HEK293 (cell line): ENCODE results near the gene DSCAML1.

ENCODE experiments used
- CTCF ChIA-PET: fragments of 350-600 bp; formaldehyde crosslinking; extraction: SDS; loops from one replicate; lab custom pipeline; 2021; ENCODE audit warnings: antibody characterized with exemption; lab: Yijun Ruan, JAX
- POLR2A ChIA-PET: fragments of 300-600 bp; formaldehyde crosslinking; extraction: SDS; loops from one replicate; lab custom pipeline; 2020; ENCODE audit warnings: antibody characterized with exemption, inconsistent platforms; lab: Yijun Ruan, JAX
- H3K27ac ChIP-seq: fragments of 200-500 bp; sonication (Bioruptor generic); 2 replicates; pipeline ENCODE4 v1.5.1; 2014; ENCODE audit warnings: low read depth, low read length, control low read depth, inconsistent platforms; ENCODE audit errors: extremely low read depth
- H3K36me3 ChIP-seq, 2 experiments: fragments of 200-500 bp in 1 of 2; sonication (Bioruptor generic) in 1 of 2; 1 replicate in 1 of 2; 2 replicates in 1 of 2; pipeline ENCODE4 v1.5.1; 2014 to 2017; ENCODE audit warnings: inconsistent platforms in 2 of 2, low read length in 2 of 2; ENCODE audit not compliant: control insufficient read depth in 2 of 2, insufficient read depth in 1 of 2
- H3K4me1 ChIP-seq: fragments of 200-500 bp; sonication (Bioruptor generic); 2 replicates; pipeline ENCODE4 v1.5.1; 2014; ENCODE audit warnings: mild to moderate bottlenecking, low read length, inconsistent platforms; ENCODE audit not compliant: control insufficient read depth, insufficient read depth
- H3K4me3 ChIP-seq: 2 replicates; pipeline ENCODE4 v1.5.1; 2011; ENCODE audit warnings: low read depth, mild to moderate bottlenecking, control low read depth, low read length, moderate library complexity
- H3K9me3 ChIP-seq: fragments of 200-500 bp; sonication (Bioruptor generic); 2 replicates; pipeline ENCODE4 v1.5.1; 2014; ENCODE audit warnings: low read depth, low read length, inconsistent platforms; ENCODE audit not compliant: control insufficient read depth, insufficient read depth
- GLIS1 ChIP-seq: fragments of 450-650 bp; formaldehyde crosslinking; IDR thresholded peaks from 2 replicates; pipeline ENCODE4 v1.5.1; 2016; ENCODE audit warnings: missing biosample characterization, missing genetic modification characterization
- KLF1 ChIP-seq: fragments of 450-650 bp; formaldehyde crosslinking; IDR thresholded peaks from 2 replicates; pipeline ENCODE4 v1.5.1; 2016; ENCODE audit warnings: missing biosample characterization, missing genetic modification characterization
- REPIN1 ChIP-seq: fragments of 450-650 bp; formaldehyde crosslinking; IDR thresholded peaks from 2 replicates; pipeline ENCODE4 v1.5.1; 2017; ENCODE audit warnings: missing biosample characterization, missing genetic modification characterization, low read depth
- SP7 ChIP-seq: fragments of 450-650 bp; formaldehyde crosslinking; IDR thresholded peaks from 2 replicates; pipeline ENCODE4 v1.5.1; 2016; ENCODE audit warnings: missing biosample characterization, missing genetic modification characterization
- ZFHX2 ChIP-seq: fragments of 450-650 bp; formaldehyde crosslinking; conservative IDR thresholded peaks from 2 replicates; pipeline ENCODE4 v1.5.1; 2016; ENCODE audit warnings: missing biosample characterization, missing genetic modification characterization
- ZNF157 ChIP-seq: fragments of 450-650 bp; formaldehyde crosslinking; IDR thresholded peaks from 2 replicates; pipeline ENCODE4 v1.5.1; 2016; ENCODE audit warnings: missing biosample characterization, missing genetic modification characterization
- ZNF2 ChIP-seq: fragments of 450-650 bp; formaldehyde crosslinking; IDR thresholded peaks from 2 replicates; pipeline ENCODE4 v1.5.1; 2016; ENCODE audit warnings: missing biosample characterization, missing genetic modification characterization
- ZNF211 ChIP-seq: fragments of 450-650 bp; formaldehyde crosslinking; IDR thresholded peaks from 2 replicates; pipeline ENCODE4 v1.5.1; 2016; ENCODE audit warnings: low read depth, missing biosample characterization, missing genetic modification characterization
- ZNF24 ChIP-seq: fragments of 450-650 bp; formaldehyde crosslinking; IDR thresholded peaks from 2 replicates; pipeline ENCODE4 v1.5.1; 2016; ENCODE audit warnings: missing biosample characterization, missing genetic modification characterization
- ZNF341 ChIP-seq: fragments of 450-650 bp; formaldehyde crosslinking; IDR thresholded peaks from 2 replicates; pipeline ENCODE4; 2016; ENCODE audit warnings: low read depth, missing biosample characterization, missing genetic modification characterization
- ZNF37A ChIP-seq: fragments of 450-650 bp; IDR thresholded peaks from 2 replicates; pipeline ENCODE4 v1.5.1; 2018; ENCODE audit warnings: missing biosample characterization, missing genetic modification characterization
- ZNF654 ChIP-seq: fragments of 450-650 bp; formaldehyde crosslinking; IDR thresholded peaks from 2 replicates; pipeline ENCODE4 v1.5.1; 2016; ENCODE audit warnings: low read depth, missing biosample characterization, missing genetic modification characterization
- ZNF660 ChIP-seq: fragments of 450-650 bp; IDR thresholded peaks from 2 replicates; pipeline ENCODE4 v1.5.1; 2018; ENCODE audit warnings: missing biosample characterization, mild to moderate bottlenecking, missing genetic modification characterization
- ZSCAN30 ChIP-seq: fragments of 450-650 bp; IDR thresholded peaks from 2 replicates; pipeline ENCODE4 v1.5.1; 2018; ENCODE audit warnings: missing biosample characterization, mild to moderate bottlenecking, missing genetic modification characterization, moderate library complexity
- TF ChIP-seq, protein P1 (sequence below): fragments of 450-650 bp; formaldehyde crosslinking; optimal IDR thresholded peaks from 2 replicates; pipeline ENCODE3; 2016; ENCODE audit warnings: missing biosample characterization, mild to moderate bottlenecking, missing genetic modification characterization
- TF ChIP-seq, protein P2 (sequence below): fragments of 450-650 bp; formaldehyde crosslinking; IDR thresholded peaks from 2 replicates; pipeline ENCODE4 v1.5.1; 2016; ENCODE audit warnings: missing biosample characterization, missing genetic modification characterization

DSCAML1 gene, protein sequence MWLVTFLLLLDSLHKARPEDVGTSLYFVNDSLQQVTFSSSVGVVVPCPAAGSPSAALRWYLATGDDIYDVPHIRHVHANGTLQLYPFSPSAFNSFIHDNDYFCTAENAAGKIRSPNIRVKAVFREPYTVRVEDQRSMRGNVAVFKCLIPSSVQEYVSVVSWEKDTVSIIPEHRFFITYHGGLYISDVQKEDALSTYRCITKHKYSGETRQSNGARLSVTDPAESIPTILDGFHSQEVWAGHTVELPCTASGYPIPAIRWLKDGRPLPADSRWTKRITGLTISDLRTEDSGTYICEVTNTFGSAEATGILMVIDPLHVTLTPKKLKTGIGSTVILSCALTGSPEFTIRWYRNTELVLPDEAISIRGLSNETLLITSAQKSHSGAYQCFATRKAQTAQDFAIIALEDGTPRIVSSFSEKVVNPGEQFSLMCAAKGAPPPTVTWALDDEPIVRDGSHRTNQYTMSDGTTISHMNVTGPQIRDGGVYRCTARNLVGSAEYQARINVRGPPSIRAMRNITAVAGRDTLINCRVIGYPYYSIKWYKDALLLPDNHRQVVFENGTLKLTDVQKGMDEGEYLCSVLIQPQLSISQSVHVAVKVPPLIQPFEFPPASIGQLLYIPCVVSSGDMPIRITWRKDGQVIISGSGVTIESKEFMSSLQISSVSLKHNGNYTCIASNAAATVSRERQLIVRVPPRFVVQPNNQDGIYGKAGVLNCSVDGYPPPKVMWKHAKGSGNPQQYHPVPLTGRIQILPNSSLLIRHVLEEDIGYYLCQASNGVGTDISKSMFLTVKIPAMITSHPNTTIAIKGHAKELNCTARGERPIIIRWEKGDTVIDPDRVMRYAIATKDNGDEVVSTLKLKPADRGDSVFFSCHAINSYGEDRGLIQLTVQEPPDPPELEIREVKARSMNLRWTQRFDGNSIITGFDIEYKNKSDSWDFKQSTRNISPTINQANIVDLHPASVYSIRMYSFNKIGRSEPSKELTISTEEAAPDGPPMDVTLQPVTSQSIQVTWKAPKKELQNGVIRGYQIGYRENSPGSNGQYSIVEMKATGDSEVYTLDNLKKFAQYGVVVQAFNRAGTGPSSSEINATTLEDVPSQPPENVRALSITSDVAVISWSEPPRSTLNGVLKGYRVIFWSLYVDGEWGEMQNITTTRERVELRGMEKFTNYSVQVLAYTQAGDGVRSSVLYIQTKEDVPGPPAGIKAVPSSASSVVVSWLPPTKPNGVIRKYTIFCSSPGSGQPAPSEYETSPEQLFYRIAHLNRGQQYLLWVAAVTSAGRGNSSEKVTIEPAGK (N-terminal part only)

DNA sequence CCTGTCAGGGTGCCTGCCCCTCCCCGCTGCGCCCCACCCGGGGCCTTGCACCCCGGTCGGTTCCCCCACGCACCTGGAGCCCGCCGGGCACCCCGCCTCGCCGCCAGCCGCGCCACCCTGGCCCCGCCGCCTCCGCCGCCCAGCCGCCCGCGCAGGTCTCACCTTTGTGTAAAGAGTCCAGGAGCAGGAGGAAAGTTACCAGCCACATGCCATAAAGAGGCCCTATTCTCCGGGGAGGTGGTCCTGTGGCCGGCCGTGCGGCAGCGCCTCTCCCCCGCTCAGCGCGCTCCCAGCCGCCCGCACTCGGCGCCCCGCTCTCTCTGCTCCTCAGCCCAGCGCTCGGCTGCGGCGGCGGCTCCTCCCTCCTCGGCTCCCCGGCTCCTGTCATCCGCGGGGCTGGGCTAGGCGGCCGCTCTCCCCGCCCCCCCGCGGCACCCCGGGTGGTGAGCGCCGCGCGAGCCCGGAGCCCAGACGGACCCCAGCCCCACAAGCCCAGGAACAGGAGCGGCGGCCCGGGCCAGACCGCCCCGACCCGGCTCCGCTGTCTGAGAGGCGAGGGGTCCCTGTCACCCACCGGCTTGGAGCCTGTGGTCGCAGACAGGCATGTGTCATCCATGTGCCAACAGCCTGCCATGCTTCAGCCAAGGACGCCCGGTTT, at the start of gene DSCAML1:
Gene DSCAML1 (minus strand): TSS at position 345 of the 658 bp plus-strand sequence. CDS start 137 bp downstream, at position 208.
- Histone ChIP-seq H3K27ac (no peak within 1 kb of the TSS), H3K4me1 (no peaks in the 10 kb centered on the region), H3K9me3 (no peaks in the 10 kb centered on the region), H3K36me3 (no peaks in the 10 kb centered on the region), H3K4me3 (peak within 1 kb of the TSS; percentile 28)
- POLR2A ChIA-PET = no interaction called here
- TF ChIP-seq, protein P1, sequence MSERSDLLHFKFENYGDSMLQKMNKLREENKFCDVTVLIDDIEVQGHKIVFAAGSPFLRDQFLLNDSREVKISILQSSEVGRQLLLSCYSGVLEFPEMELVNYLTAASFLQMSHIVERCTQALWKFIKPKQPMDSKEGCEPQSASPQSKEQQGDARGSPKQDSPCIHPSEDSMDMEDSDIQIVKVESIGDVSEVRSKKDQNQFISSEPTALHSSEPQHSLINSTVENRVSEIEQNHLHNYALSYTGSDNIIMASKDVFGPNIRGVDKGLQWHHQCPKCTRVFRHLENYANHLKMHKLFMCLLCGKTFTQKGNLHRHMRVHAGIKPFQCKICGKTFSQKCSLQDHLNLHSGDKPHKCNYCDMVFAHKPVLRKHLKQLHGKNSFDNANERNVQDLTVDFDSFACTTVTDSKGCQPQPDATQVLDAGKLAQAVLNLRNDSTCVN (tag by site-specific recombination) = peak; percentile 37
- TF ChIP-seq REPIN1 (tag by site-specific recombination) (no peak), KLF1 (tag by site-specific recombination) (no peak), ZFHX2 (peak; percentile 54), SP7 (tag by site-specific recombination) (no peak), GLIS1 (tag by site-specific recombination) (peak; percentile 23; the same call in 1 of the 2 replicates), ZNF157 (tag by site-specific recombination) (no peak), ZSCAN30 (tag by site-specific recombination) (no peak)
- CTCF ChIA-PET = interaction anchor here (1.3 to 4.2 kb wide), 4 partner anchors 11 to 371 kb away, joined by 4 to 32 read pairs (median 8); no protein-coding TSS in a partner anchor

DNA sequence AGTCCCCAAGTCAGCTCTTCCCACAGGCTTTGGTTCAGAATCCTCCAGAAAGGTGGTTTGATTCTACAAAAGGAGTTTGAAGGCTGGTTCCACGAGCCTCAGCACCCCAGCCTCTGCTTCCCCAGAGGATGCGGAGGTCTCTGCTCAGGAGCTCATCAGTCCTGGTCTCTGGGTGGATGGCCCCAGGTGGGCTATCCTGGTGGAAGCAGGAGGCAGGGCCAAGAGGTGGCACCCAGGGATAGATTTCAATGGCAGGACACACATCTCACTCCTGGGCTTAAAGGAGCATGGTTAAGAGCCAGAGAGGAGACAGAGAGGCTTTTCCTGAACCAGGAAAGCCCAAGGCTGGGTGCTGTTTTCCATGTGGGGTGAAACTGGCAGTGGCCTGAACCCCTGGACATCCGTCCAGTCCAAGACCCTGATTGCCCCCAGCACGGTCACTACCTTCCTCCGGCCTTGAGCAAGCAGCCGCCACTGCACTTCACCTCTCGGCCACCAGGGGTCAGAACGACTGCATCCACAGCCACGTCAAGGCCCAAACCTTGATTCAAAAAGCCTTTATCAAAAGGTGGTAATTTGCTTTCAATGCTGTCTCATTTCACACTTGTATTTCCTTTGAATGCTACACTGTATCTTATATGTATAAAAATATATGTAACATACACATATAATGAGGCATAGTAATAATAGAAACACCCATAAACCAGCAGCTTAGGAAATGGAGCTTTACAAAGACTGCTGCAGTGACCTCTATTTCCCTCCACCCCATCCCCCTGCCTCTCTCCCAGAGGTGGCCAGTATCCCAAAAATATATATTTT, 46.9 kb upstream of the DSCAML1 start:
- no peak overlapping the region for H3K27ac ChIP-seq
- H3K9me3 ChIP-seq = no peaks in the 10 kb centered on the region
- no peaks in the 10 kb centered on the region for H3K36me3 ChIP-seq
- POLR2A ChIA-PET = no interaction called here
- CTCF ChIA-PET = interaction anchor here (0.5 to 5.4 kb wide), 38 partner anchors 9 to 326 kb away, joined by 3 to 169 read pairs (median 4); no protein-coding TSS in a partner anchor
- no peaks in the 10 kb centered on the region for H3K4me1 ChIP-seq
- no peak overlapping the region for H3K4me3 ChIP-seq
- peak; percentile 53 for TF ChIP-seq ZNF654 (tag by site-specific recombination)
- TF ChIP-seq, protein P2, sequence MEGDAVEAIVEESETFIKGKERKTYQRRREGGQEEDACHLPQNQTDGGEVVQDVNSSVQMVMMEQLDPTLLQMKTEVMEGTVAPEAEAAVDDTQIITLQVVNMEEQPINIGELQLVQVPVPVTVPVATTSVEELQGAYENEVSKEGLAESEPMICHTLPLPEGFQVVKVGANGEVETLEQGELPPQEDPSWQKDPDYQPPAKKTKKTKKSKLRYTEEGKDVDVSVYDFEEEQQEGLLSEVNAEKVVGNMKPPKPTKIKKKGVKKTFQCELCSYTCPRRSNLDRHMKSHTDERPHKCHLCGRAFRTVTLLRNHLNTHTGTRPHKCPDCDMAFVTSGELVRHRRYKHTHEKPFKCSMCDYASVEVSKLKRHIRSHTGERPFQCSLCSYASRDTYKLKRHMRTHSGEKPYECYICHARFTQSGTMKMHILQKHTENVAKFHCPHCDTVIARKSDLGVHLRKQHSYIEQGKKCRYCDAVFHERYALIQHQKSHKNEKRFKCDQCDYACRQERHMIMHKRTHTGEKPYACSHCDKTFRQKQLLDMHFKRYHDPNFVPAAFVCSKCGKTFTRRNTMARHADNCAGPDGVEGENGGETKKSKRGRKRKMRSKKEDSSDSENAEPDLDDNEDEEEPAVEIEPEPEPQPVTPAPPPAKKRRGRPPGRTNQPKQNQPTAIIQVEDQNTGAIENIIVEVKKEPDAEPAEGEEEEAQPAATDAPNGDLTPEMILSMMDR (tag by site-specific recombination) = peak; percentile 64
- 0 out of 2 replicates have a peak, but pooled peaks have one; percentile 19 for TF ChIP-seq SP7 (tag by site-specific recombination)
- TF ChIP-seq ZNF211 (tag by site-specific recombination) = no peak
- TF ChIP-seq ZNF2 = 0 out of 2 replicates have a peak, but pooled peaks have one; percentile 22
- TF ChIP-seq ZNF37A (tag by site-specific recombination) = no peak
- peak; percentile 59; the same call in 1 of the 2 replicates for TF ChIP-seq ZNF660 (tag by site-specific recombination)
- no peak for TF ChIP-seq ZNF24
- TF ChIP-seq ZNF341 (tag by site-specific recombination) = no peak
